Body of pancreas (tissue), 4 donors: ENCODE measurements around the gene NAA40. TPM values are rescaled to one million over a fixed set of nuclear protein-coding genes. Genes with fewer than 3 reads are reported as not detected.

Experiments
- ATAC-seq: fragments of 150-250 bp; one replicate; pipeline ENCODE4 v1.9.1; 2016
- DNase-seq, 4 donors: peaks; one replicate each; pipeline ENCODE4 v3.0.0-alpha.2; 2019
- H3K27ac ChIP-seq, 4 donors: fragments of 200-600 bp; sonication (generic); 1 replicate in 3 of 4; 2 replicates in 1 of 4; pipeline versions ENCODE4 v1.5.1 to v1.6.1; 2016 to 2019; ENCODE audit warnings: mild to moderate bottlenecking in 1 of 4, mixed read lengths in 1 of 4, moderate library complexity in 1 of 4
- H3K27me3 ChIP-seq, 2 donors: fragments of 200-600 bp; sonication (generic); one replicate each; pipeline ENCODE4 v1.6.0; 2016; ENCODE audit warnings: mild to moderate bottlenecking in 1 of 2
- H3K36me3 ChIP-seq, 2 donors: fragments of 200-600 bp; sonication (generic); replicated peaks in 1 of 2; 2 replicates each; pipeline ENCODE4 v1.5.1; 2016; ENCODE audit warnings: low read depth in 2 of 2; ENCODE audit not compliant: insufficient read depth in 1 of 2
- H3K4me1 ChIP-seq: fragments of 200-600 bp; sonication (generic); one replicate; pipeline ENCODE4 v1.6.0; 2016
- H3K4me3 ChIP-seq, 2 donors: fragments of 200-600 bp; sonication (generic); 1 replicate in 1 of 2; 2 replicates in 1 of 2; pipeline ENCODE4 v1.5.1; 2016 to 2019
- H3K9me3 ChIP-seq, 3 donors: fragments of 200-600 bp; sonication (generic); 1 replicate in 2 of 3; 2 replicates in 1 of 3; pipeline ENCODE4 v1.5.1; 2016
- POLR2A ChIP-seq, 3 donors: fragments of 450-650 bp; IDR thresholded peaks; one replicate each; pipeline ENCODE4 v1.6.1; 2016; ENCODE audit warnings: antibody characterized with exemption in 3 of 3, mild to moderate bottlenecking in 2 of 3
- WGBS, 2 donors: methylation state at CpG; one replicate each; pipeline ENCODE4 v1.1.5; 2017; 5-methylcytosine and 5-hydroxymethylcytosine counted together
- intact Hi-C: fragments of 100-400 bp; cut with DNase I; formaldehyde crosslinking; loops from one replicate; pipeline ENCODE4 v1.15.1; 2023
- total RNA-seq, 2 donors: library from RNA; depleted of rRNA; stranded (reverse); fragments of >200 nt; gene quantifications; one replicate each; pipeline ENCODE4 v1.1.0, GENCODE V29; 2016
- TF ChIP-seq, protein P1 (sequence below), 7 experiments: fragments of 450-650 bp in 4 of 7; fragments of 200-600 bp in 3 of 7; sonication (generic) in 3 of 7; IDR thresholded peaks; one replicate each; pipeline ENCODE4 v1.5.1; 2016 to 2019; ENCODE audit warnings: antibody characterized with exemption in 7 of 7

The NAA40 gene
- total RNA-seq, 2 donors from 2014 or later: 14.3 to 21.8 TPM

DNA sequence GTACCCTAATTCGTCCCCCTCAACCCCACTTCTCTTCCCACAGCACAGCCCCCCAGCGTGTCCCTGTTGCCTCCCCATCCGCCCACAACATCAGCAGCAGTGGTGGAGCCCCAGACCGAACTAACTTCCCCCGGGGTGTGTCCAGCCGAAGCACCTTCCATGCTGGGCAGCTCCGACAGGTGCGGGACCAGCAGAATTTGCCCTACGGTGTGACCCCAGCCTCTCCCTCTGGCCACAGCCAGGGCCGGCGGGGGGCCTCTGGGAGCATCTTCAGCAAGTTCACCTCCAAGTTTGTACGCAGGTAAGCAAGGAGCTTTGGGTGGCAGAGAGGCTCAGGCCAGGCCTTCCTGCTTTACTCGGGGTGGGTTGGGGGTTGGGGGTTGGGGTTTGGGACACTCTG is 34.1 kb upstream of the NAA40 start:
- 87 to 95% methylated on average over 12 to 13 of the region's 13 CpGs for WGBS, 2 donors

DNA sequence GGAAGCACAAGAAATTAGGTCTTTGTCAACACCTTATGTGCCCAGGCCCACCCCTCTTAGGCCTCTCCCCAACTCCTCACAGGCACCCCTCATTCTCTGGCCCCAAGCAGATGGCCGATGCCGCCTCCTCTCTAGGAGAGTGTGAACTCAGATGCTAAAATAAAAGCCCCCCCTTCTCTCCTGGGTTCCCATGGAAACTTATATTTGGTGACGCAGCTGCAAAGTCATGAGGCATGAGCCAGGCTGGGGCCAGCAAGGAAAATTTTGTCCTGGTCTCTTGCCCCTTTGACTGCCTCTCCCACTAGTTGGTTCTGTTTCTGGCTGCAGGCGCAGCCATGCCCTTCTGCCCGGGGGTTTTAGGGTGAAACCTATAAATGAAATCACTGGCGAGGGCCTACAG is 33.6 kb upstream of the NAA40 start:
- WGBS, 2 donors: 85 to 88% methylated on average over 6 of the region's 6 CpGs
- no peak overlapping the region for H3K27ac ChIP-seq
- ATAC-seq: no peak
- no peak overlapping the region for H3K4me3 ChIP-seq
- H3K27me3 ChIP-seq: no peaks in the 10 kb centered on the region
- DNase-seq: no peak
- H3K36me3 ChIP-seq: peaks cover 22 to 55% of the 10 kb centered on the region in 2 donors
- TF ChIP-seq, protein P1, sequence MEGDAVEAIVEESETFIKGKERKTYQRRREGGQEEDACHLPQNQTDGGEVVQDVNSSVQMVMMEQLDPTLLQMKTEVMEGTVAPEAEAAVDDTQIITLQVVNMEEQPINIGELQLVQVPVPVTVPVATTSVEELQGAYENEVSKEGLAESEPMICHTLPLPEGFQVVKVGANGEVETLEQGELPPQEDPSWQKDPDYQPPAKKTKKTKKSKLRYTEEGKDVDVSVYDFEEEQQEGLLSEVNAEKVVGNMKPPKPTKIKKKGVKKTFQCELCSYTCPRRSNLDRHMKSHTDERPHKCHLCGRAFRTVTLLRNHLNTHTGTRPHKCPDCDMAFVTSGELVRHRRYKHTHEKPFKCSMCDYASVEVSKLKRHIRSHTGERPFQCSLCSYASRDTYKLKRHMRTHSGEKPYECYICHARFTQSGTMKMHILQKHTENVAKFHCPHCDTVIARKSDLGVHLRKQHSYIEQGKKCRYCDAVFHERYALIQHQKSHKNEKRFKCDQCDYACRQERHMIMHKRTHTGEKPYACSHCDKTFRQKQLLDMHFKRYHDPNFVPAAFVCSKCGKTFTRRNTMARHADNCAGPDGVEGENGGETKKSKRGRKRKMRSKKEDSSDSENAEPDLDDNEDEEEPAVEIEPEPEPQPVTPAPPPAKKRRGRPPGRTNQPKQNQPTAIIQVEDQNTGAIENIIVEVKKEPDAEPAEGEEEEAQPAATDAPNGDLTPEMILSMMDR (IDR thresholded peaks at IDR 0.05): no peak
- TF ChIP-seq POLR2A (IDR thresholded peaks at IDR 0.05): no peak
- intact Hi-C loops: no loop called here
- no peaks in the 10 kb centered on the region for H3K9me3 ChIP-seq
- no peaks in the 10 kb centered on the region for H3K4me1 ChIP-seq

More for the DNA sequence above, 34.1 kb upstream of the NAA40 start:
- intact Hi-C loops: no loop called here
- ATAC-seq (no peak), DNase-seq (no peak)
- no peak for TF ChIP-seq POLR2A (IDR thresholded peaks at IDR 0.05)
- TF ChIP-seq, protein P1 (IDR thresholded peaks at IDR 0.05): no peak
- H3K27ac ChIP-seq: no peak overlapping the region
- H3K36me3 ChIP-seq: peaks cover 22 to 59% of the 10 kb centered on the region in 2 donors
- H3K9me3 ChIP-seq: no peaks in the 10 kb centered on the region
- no peak overlapping the region for H3K4me3 ChIP-seq
- H3K4me1 ChIP-seq: no peaks in the 10 kb centered on the region
- no peaks in the 10 kb centered on the region for H3K27me3 ChIP-seq

DNA sequence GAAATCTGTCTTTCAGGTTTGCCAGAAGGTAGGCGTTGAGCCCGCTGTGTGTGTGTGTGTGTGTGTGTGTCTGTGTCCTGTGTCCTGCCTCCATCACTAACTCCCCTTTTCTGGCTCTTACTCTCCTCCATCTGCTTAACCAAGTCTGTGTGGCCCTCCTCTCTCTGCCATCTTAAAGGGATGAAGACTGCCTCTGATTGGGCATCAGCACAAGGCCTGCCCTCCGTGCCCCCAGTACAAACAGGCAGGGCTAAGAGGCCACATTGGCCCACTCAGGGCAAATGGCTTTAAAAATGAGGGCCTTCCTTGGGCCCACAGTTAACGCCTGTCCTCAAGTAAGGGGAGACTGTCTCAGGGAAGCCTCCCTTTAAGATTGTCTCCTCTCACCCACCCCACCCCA is 32.7 kb upstream of the NAA40 start:
- no peak for ATAC-seq
- no peak for TF ChIP-seq POLR2A (IDR thresholded peaks at IDR 0.05)
- TF ChIP-seq, protein P1 (IDR thresholded peaks at IDR 0.05): no peak
- Histone ChIP-seq H3K36me3 (peaks cover 22 to 48% of the 10 kb centered on the region in 2 donors), H3K27me3 (no peaks in the 10 kb centered on the region), H3K27ac (no peak overlapping the region), H3K4me3 (no peak overlapping the region), H3K4me1 (no peaks in the 10 kb centered on the region), H3K9me3 (no peaks in the 10 kb centered on the region)
- DNase-seq: no peak
- WGBS, 2 donors: 94 to 96% methylated on average over 4 of the region's 4 CpGs
- intact Hi-C loops: no loop called here

DNA sequence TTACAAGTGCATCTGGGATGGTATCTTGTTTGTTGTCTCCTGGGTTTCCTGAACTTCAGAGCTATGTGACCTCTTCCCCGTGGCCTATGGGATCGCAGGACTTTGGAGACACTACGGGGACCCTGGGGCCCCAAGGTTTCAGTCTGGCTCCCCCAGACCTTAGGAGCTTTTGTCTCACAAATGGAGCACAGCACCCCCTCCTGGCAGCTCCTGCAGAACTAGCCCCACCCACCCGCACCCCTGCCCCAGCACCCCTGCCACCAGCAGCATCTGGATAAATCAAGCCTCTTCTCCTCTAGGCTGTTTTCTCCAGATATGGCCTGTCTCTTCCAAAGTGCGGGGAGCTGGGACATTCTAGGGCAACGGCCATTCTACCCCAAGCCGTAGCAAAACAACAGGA is 32.2 kb upstream of the NAA40 start:
- H3K9me3 ChIP-seq: no peaks in the 10 kb centered on the region
- WGBS, 2 donors: 82 to 94% methylated on average over 6 to 7 of the region's 7 CpGs
- DNase-seq: peak in 1 of 4 donors; percentile 50
- H3K27me3 ChIP-seq: no peaks in the 10 kb centered on the region
- intact Hi-C loops: no loop called here
- no peak overlapping the region for H3K4me3 ChIP-seq
- no peaks in the 10 kb centered on the region for H3K4me1 ChIP-seq
- no peak for ATAC-seq
- no peak for TF ChIP-seq POLR2A (IDR thresholded peaks at IDR 0.05)
- TF ChIP-seq, protein P1 (IDR thresholded peaks at IDR 0.05): peak in 5 of 7 experiments; percentile 5 to 25 (median 6)
- H3K27ac ChIP-seq: no peak overlapping the region
- peaks cover 22 to 47% of the 10 kb centered on the region in 2 donors for H3K36me3 ChIP-seq

DNA sequence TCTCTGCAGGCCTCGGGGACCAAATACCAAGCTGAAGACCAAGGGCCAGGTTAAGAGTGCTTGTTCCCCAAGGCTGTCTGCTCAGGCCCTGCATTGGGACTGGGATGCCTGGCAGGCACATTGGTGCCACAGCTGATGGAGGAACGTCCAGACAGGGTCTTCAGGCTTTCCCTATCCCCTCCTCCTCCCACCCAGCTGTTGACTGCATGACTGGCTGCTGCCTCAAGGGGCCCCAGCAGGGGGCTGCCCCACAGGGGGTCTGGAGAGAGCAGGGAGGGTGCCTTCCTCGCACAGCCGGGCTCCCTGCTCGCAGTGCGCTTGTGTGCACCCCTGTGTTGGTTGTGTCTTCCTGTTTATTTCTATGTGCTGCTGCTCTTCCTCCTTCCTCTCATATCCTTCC is 31.7 kb upstream of the NAA40 start:
- WGBS, 2 donors: 83 to 84% methylated on average over 5 to 6 of the region's 6 CpGs
- intact Hi-C loops: no loop called here
- peaks cover 20 to 46% of the 10 kb centered on the region in 2 donors for H3K36me3 ChIP-seq

More for the DNA sequence above, 31.7 kb upstream of the NAA40 start:
- Histone ChIP-seq H3K27ac (no peak overlapping the region), H3K4me1 (no peaks in the 10 kb centered on the region), H3K27me3 (no peaks in the 10 kb centered on the region), H3K9me3 (no peaks in the 10 kb centered on the region), H3K4me3 (no peak overlapping the region)
- TF ChIP-seq, protein P1 (IDR thresholded peaks at IDR 0.05): no peak
- no peak for DNase-seq
- ATAC-seq: no peak
